ENCODE data around the gene SRP9. TPM values are rescaled to one million over a fixed set of nuclear protein-coding genes. Genes with fewer than 3 reads are reported as not detected.
"Not testable (repeated sequence)": the region's sequence is repeated elsewhere in the genome, so short reads cannot be mapped to it uniquely, and the experiment has no call there.

SRP9 gene
- total and polyA plus RNA-seq, 2 donors (not counting 1 experiment from before 2014, with no cell fraction given) = 73.4 to 117 TPM

DNA sequence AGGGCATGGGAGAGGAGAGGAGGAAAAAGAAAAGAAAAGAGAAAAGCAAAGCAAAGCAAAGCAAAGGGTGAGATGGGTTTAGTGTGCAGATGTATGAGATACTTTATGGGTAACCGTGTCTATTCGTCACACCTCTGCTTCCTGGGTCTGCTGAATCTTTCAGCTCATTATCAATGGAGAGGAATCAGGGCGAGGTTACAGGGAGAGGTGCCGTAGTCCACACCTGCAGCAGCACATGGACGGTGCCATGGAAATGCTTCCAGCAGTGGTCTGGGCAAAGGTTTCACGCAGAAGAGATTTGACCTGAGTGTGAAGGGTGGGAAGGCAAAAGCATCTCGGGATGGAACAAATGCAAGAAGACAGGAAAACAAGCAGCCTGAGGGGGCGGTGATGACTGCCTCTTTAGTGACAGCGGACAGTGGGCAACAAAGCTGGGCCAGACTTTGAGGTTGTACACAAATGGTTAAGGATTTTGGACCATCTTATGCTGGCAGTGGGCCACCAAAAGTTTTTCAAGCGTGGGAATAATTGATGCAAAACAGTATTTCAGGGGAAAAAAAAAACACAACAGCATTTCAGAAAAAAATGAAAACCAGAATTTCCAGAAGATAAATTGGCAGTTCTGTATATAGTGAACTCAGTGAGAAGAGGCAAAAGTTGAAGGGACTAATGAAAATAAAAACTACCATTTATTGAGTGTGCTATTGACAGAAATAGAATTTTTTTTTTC lies 19.5 kb upstream of the SRP9 start:
- no peaks in the 10 kb centered on the region for H3K27me3 ChIP-seq (replicated peaks in 1 of 4; ENCODE audit: control extremely low read depth in 1 of 4, control insufficient read depth in 3 of 4, insufficient read depth in 4 of 4, low read length in 3 of 4)
- no peaks in the 10 kb centered on the region for H3K79me2 ChIP-seq (ENCODE audit: control insufficient read depth, insufficient read depth, low read length)
- H3K4me2 ChIP-seq (replicated peaks; ENCODE audit: low read depth, low read length, poor library complexity, severe bottlenecking) = no peak overlapping the region
- no peaks in the 10 kb centered on the region for H3K9me3 ChIP-seq (ENCODE audit: control extremely low read depth in 1 of 3, control insufficient read depth in 2 of 3, insufficient read depth in 1 of 3, low read length in 2 of 3)
- no peak overlapping the region for H3K4me3 Mint-ChIP-seq
- no peaks in the 10 kb centered on the region for H3K36me3 ChIP-seq (replicated peaks in 1 of 2; ENCODE audit: control extremely low read depth in 1 of 2, control insufficient read depth in 1 of 2, extremely low read depth in 1 of 2, insufficient read depth in 2 of 2, low read length in 1 of 2)
- H3K4me1 ChIP-seq (ENCODE audit: control insufficient read depth in 2 of 2, insufficient read depth in 2 of 2, low read length in 2 of 2) = no peaks in the 10 kb centered on the region
- ChIA-PET POLR2A (no interaction called here), CTCF (interaction anchor here (0.5 kb wide), 1 partner anchor 368 kb away, joined by 3 read pairs; no protein-coding TSS in a partner anchor)
- no peaks in the 10 kb centered on the region for H3K4me1 Mint-ChIP-seq
- H2AFZ ChIP-seq (ENCODE audit: insufficient read depth, low read depth, low read length, poor library complexity, severe bottlenecking) = no peak overlapping the region
- H3K9ac ChIP-seq (ENCODE audit: low read length) = no peak overlapping the region
- no peak overlapping the region for H3K27ac ChIP-seq (ENCODE audit: low read length in 2 of 2)
- no peaks in the 10 kb centered on the region for H3K9me3 Mint-ChIP-seq (ENCODE audit: insufficient read depth)
- H3K27ac Mint-ChIP-seq = no peak overlapping the region
- H3K27me3 Mint-ChIP-seq = no peaks in the 10 kb centered on the region
- 91% methylated on average over 9 of the region's 10 CpGs for WGBS (ENCODE audit: insufficient coverage)
- intact Hi-C loops (cut with micrococcal nuclease) = no loop called here
- no peaks in the 10 kb centered on the region for H4K20me1 ChIP-seq (ENCODE audit: control insufficient read depth, insufficient read depth, low read length, poor library complexity, severe bottlenecking)
- DNase-seq = no peak
- ATAC-seq (ENCODE audit: low read depth) = no peak
- no peak overlapping the region for H3K4me3 ChIP-seq (ENCODE audit: control extremely low read depth in 1 of 5, extremely low read depth in 1 of 5, insufficient read depth in 1 of 5, low read depth in 2 of 5, low read length in 4 of 5)
- TF ChIP-seq, protein P1, sequence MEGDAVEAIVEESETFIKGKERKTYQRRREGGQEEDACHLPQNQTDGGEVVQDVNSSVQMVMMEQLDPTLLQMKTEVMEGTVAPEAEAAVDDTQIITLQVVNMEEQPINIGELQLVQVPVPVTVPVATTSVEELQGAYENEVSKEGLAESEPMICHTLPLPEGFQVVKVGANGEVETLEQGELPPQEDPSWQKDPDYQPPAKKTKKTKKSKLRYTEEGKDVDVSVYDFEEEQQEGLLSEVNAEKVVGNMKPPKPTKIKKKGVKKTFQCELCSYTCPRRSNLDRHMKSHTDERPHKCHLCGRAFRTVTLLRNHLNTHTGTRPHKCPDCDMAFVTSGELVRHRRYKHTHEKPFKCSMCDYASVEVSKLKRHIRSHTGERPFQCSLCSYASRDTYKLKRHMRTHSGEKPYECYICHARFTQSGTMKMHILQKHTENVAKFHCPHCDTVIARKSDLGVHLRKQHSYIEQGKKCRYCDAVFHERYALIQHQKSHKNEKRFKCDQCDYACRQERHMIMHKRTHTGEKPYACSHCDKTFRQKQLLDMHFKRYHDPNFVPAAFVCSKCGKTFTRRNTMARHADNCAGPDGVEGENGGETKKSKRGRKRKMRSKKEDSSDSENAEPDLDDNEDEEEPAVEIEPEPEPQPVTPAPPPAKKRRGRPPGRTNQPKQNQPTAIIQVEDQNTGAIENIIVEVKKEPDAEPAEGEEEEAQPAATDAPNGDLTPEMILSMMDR (IDR thresholded peaks at IDR 0.05) = no peak
- TF ChIP-seq EZH2 (IDR thresholded peaks at IDR 0.05; ENCODE audit: borderline replicate concordance, insufficient read depth, low read depth, low read length, poor library complexity, severe bottlenecking) = no peak

DNA sequence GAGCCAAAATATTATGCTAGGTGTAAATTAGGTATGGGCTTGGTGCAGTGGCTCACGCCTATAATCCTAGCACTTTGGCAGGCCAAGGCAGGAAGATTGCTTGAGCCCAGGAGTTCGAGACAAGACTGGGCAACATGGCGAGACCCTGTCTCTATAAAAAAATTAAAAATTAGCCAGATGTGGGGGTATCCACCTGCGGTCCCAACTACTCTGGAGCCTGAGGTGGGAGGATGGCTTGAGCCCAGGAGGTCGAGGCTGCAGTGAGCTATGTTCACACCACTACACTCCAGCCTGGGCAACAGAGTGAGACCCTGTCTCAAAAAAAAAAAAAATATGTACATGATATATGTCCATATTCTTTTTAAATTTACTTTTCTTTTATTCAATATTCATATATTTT lies 17.7 kb upstream of the SRP9 start:
- H3K4me2 ChIP-seq (replicated peaks; ENCODE audit: low read depth, low read length, poor library complexity, severe bottlenecking); H3K27ac ChIP-seq (ENCODE audit: low read length in 2 of 2); H2AFZ ChIP-seq (ENCODE audit: insufficient read depth, low read depth, low read length, poor library complexity, severe bottlenecking); H3K4me1 ChIP-seq (ENCODE audit: control insufficient read depth in 2 of 2, insufficient read depth in 2 of 2, low read length in 2 of 2); H3K27me3 ChIP-seq (replicated peaks in 1 of 4; ENCODE audit: control extremely low read depth in 1 of 4, control insufficient read depth in 3 of 4, insufficient read depth in 4 of 4, low read length in 3 of 4); H3K9ac ChIP-seq (ENCODE audit: low read length); H3K36me3 ChIP-seq (replicated peaks in 1 of 2; ENCODE audit: control extremely low read depth in 1 of 2, control insufficient read depth in 1 of 2, extremely low read depth in 1 of 2, insufficient read depth in 2 of 2, low read length in 1 of 2); H3K9me3 Mint-ChIP-seq (ENCODE audit: insufficient read depth); intact Hi-C loops (cut with micrococcal nuclease); H3K27me3 Mint-ChIP-seq; H3K4me3 ChIP-seq (ENCODE audit: control extremely low read depth in 1 of 5, extremely low read depth in 1 of 5, insufficient read depth in 1 of 5, low read depth in 2 of 5, low read length in 4 of 5); POLR2A ChIA-PET; H3K4me3 Mint-ChIP-seq; H3K27ac Mint-ChIP-seq; ATAC-seq (ENCODE audit: low read depth); H4K20me1 ChIP-seq (ENCODE audit: control insufficient read depth, insufficient read depth, low read length, poor library complexity, severe bottlenecking); H3K9me3 ChIP-seq (ENCODE audit: control extremely low read depth in 1 of 3, control insufficient read depth in 2 of 3, insufficient read depth in 1 of 3, low read length in 2 of 3); CTCF ChIA-PET; H3K79me2 ChIP-seq (ENCODE audit: control insufficient read depth, insufficient read depth, low read length); DNase-seq; H3K4me1 Mint-ChIP-seq: not testable (repeated sequence)
- WGBS (ENCODE audit: insufficient coverage) = 100% methylated on average over 1 of the region's 5 CpGs
